ENCODE results near the gene KMT2E.

The KMT2E gene

GRCh38 chr7:105079348-105079747 lies 65.3 kb downstream of the KMT2E start:
- DNase-seq (ENCODE audit: low spot score) = no peak

GRCh38 chr7:105084581-105084980 lies 70.6 kb downstream of the KMT2E start:
- no peak for DNase-seq (ENCODE audit: low spot score)

GRCh38 chr7:105086850-105087249 lies 72.8 kb downstream of the KMT2E start:
- no peak for DNase-seq (ENCODE audit: low spot score)

- DNase-seq (ENCODE audit: low spot score) = no peak
Observed at GRCh38 chr7:105087981-105088380, 74.0 kb downstream of the KMT2E start.

GRCh38 chr7:105088456-105088855 lies 74.5 kb downstream of the KMT2E start:
- DNase-seq (ENCODE audit: low spot score) = no peak

GRCh38 chr7:105094966-105095365 lies 81.0 kb downstream of the KMT2E start:
- DNase-seq (ENCODE audit: low spot score) = no peak

- DNase-seq (ENCODE audit: low spot score) = no peak
Observed at GRCh38 chr7:105096306-105096705, 82.3 kb downstream of the KMT2E start.

- DNase-seq (ENCODE audit: low spot score) = peak; percentile 65
Observed at GRCh38 chr7:105097619-105098018, 83.6 kb downstream of the KMT2E start.

- DNase-seq (ENCODE audit: low spot score) = no peak
Observed at GRCh38 chr7:105098863-105099515, 85.0 kb downstream of the KMT2E start.

- DNase-seq (ENCODE audit: low spot score) = no peak
Observed at GRCh38 chr7:105101864-105102263, 87.9 kb downstream of the KMT2E start.

GRCh38 chr7:105102557-105103352 lies 88.8 kb downstream of the KMT2E start:
- no peak for DNase-seq (ENCODE audit: low spot score)

- no peak for DNase-seq (ENCODE audit: low spot score)
Observed at GRCh38 chr7:105105579-105105978, 91.6 kb downstream of the KMT2E start.

GRCh38 chr7:105106473-105106872 lies 92.5 kb downstream of the KMT2E start:
- no peak for DNase-seq (ENCODE audit: low spot score)

- DNase-seq (ENCODE audit: low spot score) = no peak
Observed at GRCh38 chr7:105107458-105107857, 93.5 kb downstream of the KMT2E start.

- no peak for DNase-seq (ENCODE audit: low spot score)
Observed at GRCh38 chr7:105112440-105113418, 98.7 kb downstream of the KMT2E start.

- no peak for DNase-seq (ENCODE audit: low spot score)
Observed at GRCh38 chr7:105118612-105119600, 104.9 kb downstream of the KMT2E start.

- DNase-seq (ENCODE audit: low spot score) = no peak
Observed at GRCh38 chr7:105122619-105123018, 108.6 kb downstream of the KMT2E start.

- no peak for DNase-seq (ENCODE audit: low spot score)
Observed at GRCh38 chr7:105125745-105126144, 111.7 kb downstream of the KMT2E start.

- no peak for DNase-seq (ENCODE audit: low spot score)
Observed at GRCh38 chr7:105126436-105126975, 112.5 kb downstream of the KMT2E start.

- no peak for DNase-seq (ENCODE audit: low spot score)
Observed at GRCh38 chr7:105127179-105127578, 113.2 kb downstream of the KMT2E start.

GRCh38 chr7:105130048-105130447 lies 116.0 kb downstream of the KMT2E start:
- no peak for DNase-seq (ENCODE audit: low spot score)
